H1 (cell line): ENCODE results near the gene SRD5A3. TPM values are rescaled to one million over a fixed set of nuclear protein-coding genes. Genes with fewer than 3 reads are reported as not detected.

Experiments
- CTCF ChIA-PET: fragments of 300-600 bp; sonication (Branson Sonifier 250); formaldehyde crosslinking; loops from one replicate; lab custom pipeline; 2021; ENCODE audit not compliant: partially characterized antibody; lab: Charles Lee
- POLR2A ChIA-PET: fragments of 300-600 bp; sonication (Branson Sonifier 250); formaldehyde crosslinking; loops from one replicate; lab custom pipeline; 2021; ENCODE audit warnings: inconsistent platforms; ENCODE audit not compliant: partially characterized antibody; lab: Charles Lee
- DNase-seq, 2 experiments: peaks; one replicate each; pipeline versions ENCODE4 v3.0.0 to v3.0.0-alpha.2; 2010 to 2022; ENCODE audit warnings: low spot score in 2 of 2, low read depth in 1 of 2, mixed read lengths in 1 of 2
- FAIRE-seq: peaks from 2 replicates; lab custom pipeline; 2011; peaks lifted over from hg19 to GRCh38; lab: Jason Lieb, UNC
- H2AFZ ChIP-seq: 2 replicates; pipeline ENCODE4 v1.8.1; 2012; ENCODE audit warnings: low read length, inconsistent platforms
- H2AK5ac ChIP-seq: 2 replicates; pipeline ENCODE4 v1.6.1; 2013; ENCODE audit warnings: low read depth, low read length
- H2BK120ac ChIP-seq: replicated peaks from 2 replicates; pipeline ENCODE3; 2013; ENCODE audit warnings: low read depth, low read length, inconsistent platforms
- H2BK12ac ChIP-seq: 2 replicates; pipeline ENCODE4 v1.6.1; 2013; ENCODE audit warnings: low read depth, low read length
- H2BK15ac ChIP-seq: 2 replicates; pipeline ENCODE4 v1.6.1; 2013; ENCODE audit warnings: low read length
- H2BK20ac ChIP-seq: 2 replicates; pipeline ENCODE4 v1.6.1; 2013; ENCODE audit warnings: low read length
- H2BK5ac ChIP-seq: 2 replicates; pipeline ENCODE4 v1.6.1; 2013; ENCODE audit warnings: low read depth, low read length
- H3K14ac ChIP-seq: 2 replicates; pipeline ENCODE4 v1.6.1; 2013; ENCODE audit warnings: inconsistent platforms; ENCODE audit not compliant: insufficient read length
- H3K18ac ChIP-seq: 2 replicates; pipeline ENCODE4 v1.6.1; 2013; ENCODE audit warnings: low read length; ENCODE audit errors: extremely low read depth
- H3K23ac ChIP-seq: 2 replicates; pipeline ENCODE4 v1.6.1; 2013; ENCODE audit warnings: inconsistent platforms; ENCODE audit not compliant: insufficient read length
- H3K23me2 ChIP-seq: 2 replicates; pipeline ENCODE4 v1.6.1; 2013; ENCODE audit warnings: low read depth, low read length
- H3K27ac ChIP-seq: 2 replicates; pipeline ENCODE4 v1.6.1; 2011; ENCODE audit warnings: low read depth, low read length, inconsistent platforms
- H3K27me3 ChIP-seq, 4 experiments: replicated peaks in 1 of 4; 1 replicate in 1 of 4; 2 replicates in 3 of 4; pipeline versions ENCODE4 v1.6.1 to v1.8.1; 2011 to 2013; ENCODE audit warnings: low read length in 3 of 4, mild to moderate bottlenecking in 3 of 4, inconsistent platforms in 2 of 4, mixed read lengths in 2 of 4, moderate library complexity in 1 of 4; ENCODE audit not compliant: control insufficient read depth in 3 of 4, insufficient read depth in 3 of 4; ENCODE audit errors: extremely low read depth in 1 of 4
- H3K36me3 ChIP-seq, 4 experiments: 2 replicates each; pipeline versions ENCODE4 v1.6.1 to v1.8.1; 2011 to 2013; ENCODE audit warnings: mild to moderate bottlenecking in 4 of 4, low read length in 3 of 4, moderate library complexity in 2 of 4, control low read depth in 1 of 4, inconsistent platforms in 1 of 4; ENCODE audit not compliant: insufficient read depth in 4 of 4, control insufficient read depth in 2 of 4
- H3K4ac ChIP-seq: replicated peaks from 2 replicates; pipeline ENCODE3; 2013; ENCODE audit warnings: low read length, low read depth, mixed read lengths, inconsistent platforms; ENCODE audit not compliant: insufficient read length
- H3K4me1 ChIP-seq, 4 experiments: replicated peaks in 1 of 4; 1 replicate in 1 of 4; 2 replicates in 3 of 4; pipeline versions ENCODE4 v1.6.1 to v1.8.1; 2011 to 2013; ENCODE audit warnings: low read length in 3 of 4, inconsistent platforms in 2 of 4, mixed read lengths in 1 of 4; ENCODE audit not compliant: insufficient read depth in 4 of 4, control insufficient read depth in 3 of 4
- H3K4me2 ChIP-seq, 2 experiments: 2 replicates each; pipeline versions ENCODE4 v1.6.1 to v1.8.1; 2011 to 2013; ENCODE audit warnings: low read depth in 2 of 2, low read length in 2 of 2, control low read depth in 1 of 2, inconsistent platforms in 1 of 2, mild to moderate bottlenecking in 1 of 2; ENCODE audit not compliant: insufficient read depth in 1 of 2
- H3K4me3 ChIP-seq, 4 experiments: fragments of 200-600, 300-600 bp in 1 of 4; sonication (generic), shearing (Covaris generic), sonication (Bioruptor Twin) in 1 of 4; 2 replicates each; pipeline versions ENCODE4 v1.5.1 to v1.8.1; 2011 to 2016; ENCODE audit warnings: low read length in 4 of 4, low read depth in 3 of 4, control low read depth in 2 of 4, inconsistent platforms in 2 of 4, mild to moderate bottlenecking in 2 of 4, mixed read lengths in 1 of 4, moderate library complexity in 1 of 4; ENCODE audit not compliant: insufficient read depth in 2 of 4; ENCODE audit errors: extremely low read depth in 1 of 4
- H3K56ac ChIP-seq: replicated peaks from 2 replicates; pipeline ENCODE3; 2013; ENCODE audit warnings: low read depth, mild to moderate bottlenecking, mixed read lengths, low read length, inconsistent platforms; ENCODE audit not compliant: insufficient read length
- H3K79me1 ChIP-seq: 2 replicates; pipeline ENCODE4 v1.6.1; 2013; ENCODE audit warnings: low read depth, low read length, control low read depth
- H3K79me2 ChIP-seq, 2 experiments: 2 replicates each; pipeline versions ENCODE4 v1.6.1 to v1.8.1; 2012 to 2013; ENCODE audit warnings: low read length in 2 of 2, mild to moderate bottlenecking in 2 of 2, inconsistent platforms in 1 of 2; ENCODE audit not compliant: insufficient read depth in 2 of 2, control insufficient read depth in 1 of 2
- H3K9ac ChIP-seq, 4 experiments: replicated peaks in 1 of 4; 1 replicate in 1 of 4; 2 replicates in 3 of 4; pipeline versions ENCODE4 v1.6.1 to v1.8.1; 2011 to 2013; ENCODE audit warnings: low read depth in 3 of 4, low read length in 3 of 4, control low read depth in 2 of 4, mild to moderate bottlenecking in 2 of 4, moderate library complexity in 2 of 4, inconsistent platforms in 1 of 4; ENCODE audit errors: extremely low read depth in 1 of 4
- H3K9me3 ChIP-seq, 2 experiments: 2 replicates each; pipeline versions ENCODE4 v1.6.1 to v1.8.1; 2012 to 2013; ENCODE audit warnings: mild to moderate bottlenecking in 2 of 2, moderate library complexity in 2 of 2, control low read depth in 1 of 2, inconsistent platforms in 1 of 2, low read depth in 1 of 2, low read length in 1 of 2, mixed read lengths in 1 of 2; ENCODE audit not compliant: insufficient read depth in 2 of 2
- H4K20me1 ChIP-seq, 2 experiments: replicated peaks in 1 of 2; 2 replicates each; pipeline versions ENCODE3 to v1.8.1; 2011 to 2013; ENCODE audit warnings: inconsistent platforms in 2 of 2, low read length in 2 of 2, mild to moderate bottlenecking in 1 of 2; ENCODE audit not compliant: insufficient read depth in 2 of 2, control insufficient read depth in 1 of 2
- H4K5ac ChIP-seq: 2 replicates; pipeline ENCODE4 v1.6.1; 2013; ENCODE audit warnings: low read length, low read depth, mixed read lengths, inconsistent platforms; ENCODE audit not compliant: insufficient read length
- H4K8ac ChIP-seq: 2 replicates; pipeline ENCODE4 v1.8.0; 2013; ENCODE audit warnings: mild to moderate bottlenecking, moderate library complexity, low read length, inconsistent platforms; ENCODE audit not compliant: insufficient read depth; ENCODE audit errors: extremely low read depth
- H4K91ac ChIP-seq: replicated peaks from 2 replicates; pipeline ENCODE3; 2013; ENCODE audit warnings: low read length, mixed read lengths, inconsistent platforms; ENCODE audit not compliant: insufficient read length
- CEBPB ChIP-seq: IDR thresholded peaks from 2 replicates; pipeline ENCODE4 v1.6.1; 2012; ENCODE audit warnings: low read depth, low read length
- CHD2 ChIP-seq: IDR thresholded peaks from 2 replicates; pipeline ENCODE4 v1.6.1; 2012; ENCODE audit warnings: low read length, improper control_type of control experiment
- HDAC2 ChIP-seq, 2 experiments: fragments of 300-600 bp in 1 of 2; sonication (generic) in 1 of 2; IDR thresholded peaks; 2 replicates each; pipeline ENCODE4 v1.6.1; 2011 to 2012; ENCODE audit warnings: low read depth in 2 of 2, low read length in 2 of 2, mild to moderate bottlenecking in 2 of 2, moderate library complexity in 2 of 2, borderline replicate concordance in 1 of 2, inconsistent platforms in 1 of 2
- NANOG ChIP-seq: IDR thresholded peaks from 2 replicates; pipeline ENCODE4 v1.6.1; 2011; ENCODE audit warnings: low read length, low read depth, mild to moderate bottlenecking, inconsistent platforms; ENCODE audit not compliant: insufficient read depth, poor library complexity, severe bottlenecking
- POLR2A ChIP-seq, 2 experiments: IDR thresholded peaks; 1 replicate in 1 of 2; 2 replicates in 1 of 2; pipeline ENCODE4 v1.6.1; 2011; ENCODE audit warnings: low read depth in 2 of 2, low read length in 2 of 2, mild to moderate bottlenecking in 2 of 2; ENCODE audit errors: control extremely low read depth in 1 of 2
- SIRT6 ChIP-seq: IDR thresholded peaks from one replicate; pipeline ENCODE4 v1.7.1; 2012; ENCODE audit warnings: low read length, inconsistent platforms
- TBP ChIP-seq: IDR thresholded peaks from 2 replicates; pipeline ENCODE4 v1.6.1; 2011; ENCODE audit warnings: low read depth, low read length, improper control_type of control experiment
- YY1 ChIP-seq: IDR thresholded peaks from 2 replicates; pipeline ENCODE4 v1.6.1; 2011; ENCODE audit warnings: low read depth, mild to moderate bottlenecking, low read length
- WGBS, 2 experiments: shearing (Covaris generic) in 1 of 2; methylation state at CpG; one replicate each; pipeline versions ENCODE4 v1.1.6 to v1.1.7; 2013 to 2015; ENCODE audit warnings: low lambda C conversion rate in 2 of 2, mixed read lengths in 2 of 2, inconsistent platforms in 1 of 2, low coverage in 1 of 2, missing lambda C conversion rate in 1 of 2; ENCODE audit not compliant: insufficient replicate concordance in 2 of 2, insufficient coverage in 1 of 2, insufficient read length in 1 of 2; ENCODE audit errors: extremely low coverage in 1 of 2, missing lambda C conversion rate in 1 of 2; 5-methylcytosine and 5-hydroxymethylcytosine counted together
- polyA plus RNA-seq, 7 experiments: library from polyadenylated mRNA; depleted of rRNA in 3 of 7; stranded (reverse) in 5 of 7; unstranded in 2 of 7; fragments of >200 nt in 5 of 7; fragments of 200-250 nt in 2 of 7; gene quantifications; 1 replicate in 5 of 7; 2 replicates in 1 of 7; 4 replicates in 1 of 7; pipeline versions ENCODE4 v1.2.1 to v1.2.3, GENCODE V29; 2011 to 2013; ENCODE audit warnings: missing spikeins in 2 of 7, mixed read lengths in 2 of 7
- total RNA-seq: library from RNA; stranded (reverse); fragmentation: NEBNext Ultra II Directional; extraction: Animal tissue kit (Norgen Biotek cat#: 25700); gene quantifications from 2 replicates; pipeline ENCODE4 v1.2.1, GENCODE V29; 2021
- TF ChIP-seq, protein P1 (sequence below): IDR thresholded peaks from 2 replicates; pipeline ENCODE4 v1.6.1; 2012; ENCODE audit warnings: inconsistent platforms
- TF ChIP-seq, protein P2 (sequence below): IDR thresholded peaks from 2 replicates; pipeline ENCODE4 v1.6.1; 2012; ENCODE audit warnings: inconsistent platforms

The SRD5A3 gene
- total and polyA plus RNA-seq, 2 of the 8 experiments (the other 6 are each of a cell fraction or from before 2014, with no cell fraction given) = 19.6 to 34.6 TPM

DNA sequence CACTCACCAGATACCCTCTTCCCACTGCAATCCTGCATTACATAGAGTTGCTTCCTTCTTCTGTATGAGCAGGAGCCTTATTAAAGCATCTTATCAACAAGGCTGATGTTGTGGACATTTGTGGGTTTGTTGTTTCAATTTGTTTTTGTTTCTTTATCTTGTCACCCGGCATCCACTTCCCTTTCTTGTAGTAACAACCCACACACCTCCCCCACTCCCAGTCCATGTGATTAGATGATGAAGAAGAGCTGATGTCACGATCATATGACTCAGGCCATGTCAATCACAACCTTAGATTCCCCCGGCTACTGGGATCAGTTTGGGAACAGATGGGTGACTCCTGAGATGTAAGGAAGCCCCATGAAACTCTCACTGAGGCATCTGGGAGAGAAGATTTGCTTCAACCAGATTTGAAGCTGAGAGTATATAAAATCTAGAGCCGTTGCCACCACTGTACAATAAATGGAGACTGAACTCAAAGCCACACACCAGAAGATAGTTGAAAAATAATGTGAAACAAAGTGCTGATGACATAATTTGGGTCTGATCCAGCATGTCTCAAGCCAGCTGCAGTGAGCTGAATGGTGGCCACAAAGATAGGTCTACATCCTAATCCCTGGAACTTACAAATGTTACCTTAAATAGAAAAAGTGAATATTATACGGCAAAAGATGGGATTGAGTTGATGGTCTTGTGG lies 34.1 kb upstream of the SRD5A3 start:
- no peak overlapping the region for H3K18ac ChIP-seq
- FAIRE-seq (no peak), DNase-seq (no peak)
- H3K23me2 ChIP-seq = no peaks in the 10 kb centered on the region
- POLR2A ChIA-PET = no interaction called here
- H3K9ac ChIP-seq = no peak overlapping the region
- CTCF ChIA-PET = interaction anchor here (0.6 to 4.0 kb wide), 29 partner anchors 8 to 531 kb away, joined by 3 to 40 read pairs (median 4); partner anchors contain the start of gene KDR
- H2AK5ac ChIP-seq = no peak overlapping the region
- no peaks in the 10 kb centered on the region for H3K79me1 ChIP-seq
- 83% methylated on average over 5 of the region's 5 CpGs; no CpG with 5 or more reads in 1 of the 2 experiments for WGBS, 2 experiments
- no peak overlapping the region for H2BK12ac ChIP-seq
- no peak overlapping the region for H2AFZ ChIP-seq
- H4K5ac ChIP-seq = no peak overlapping the region
- H2BK5ac ChIP-seq = no peak overlapping the region
- no peak overlapping the region for H3K4ac ChIP-seq
- no peaks in the 10 kb centered on the region for H3K9me3 ChIP-seq
- no peak overlapping the region for H2BK120ac ChIP-seq
- H3K4me1 ChIP-seq = no peaks in the 10 kb centered on the region
- no peak overlapping the region for H3K4me2 ChIP-seq
- H3K4me3 ChIP-seq = no peak overlapping the region
- H4K91ac ChIP-seq = no peak overlapping the region
- no peak overlapping the region for H3K14ac ChIP-seq
- peak overlapping the region; percentile 92; the same call in 1 of the 2 replicates for H2BK20ac ChIP-seq
- no peak overlapping the region for H4K8ac ChIP-seq
- no peak overlapping the region for H3K56ac ChIP-seq
- H2BK15ac ChIP-seq = no peak overlapping the region
- no peaks in the 10 kb centered on the region for H3K79me2 ChIP-seq
- H3K36me3 ChIP-seq = no peaks in the 10 kb centered on the region; a peak in 1 of 8 replicates
- no peak overlapping the region for H3K23ac ChIP-seq
- no peaks in the 10 kb centered on the region for H3K27me3 ChIP-seq
- H3K27ac ChIP-seq = no peak overlapping the region
- H4K20me1 ChIP-seq = no peaks in the 10 kb centered on the region
- no peak for TF ChIP-seq SIRT6
- TF ChIP-seq, protein P1, sequence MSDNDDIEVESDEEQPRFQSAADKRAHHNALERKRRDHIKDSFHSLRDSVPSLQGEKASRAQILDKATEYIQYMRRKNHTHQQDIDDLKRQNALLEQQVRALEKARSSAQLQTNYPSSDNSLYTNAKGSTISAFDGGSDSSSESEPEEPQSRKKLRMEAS = no peak
- TF ChIP-seq NANOG = no peak
- TF ChIP-seq TBP = no peak
- no peak for TF ChIP-seq HDAC2 (IDR thresholded peaks at IDR 0.05; ENCODE audit: borderline replicate concordance in 1 of 2, low read depth in 2 of 2, low read length in 2 of 2)
- TF ChIP-seq YY1 = no peak
- TF ChIP-seq, protein P2, sequence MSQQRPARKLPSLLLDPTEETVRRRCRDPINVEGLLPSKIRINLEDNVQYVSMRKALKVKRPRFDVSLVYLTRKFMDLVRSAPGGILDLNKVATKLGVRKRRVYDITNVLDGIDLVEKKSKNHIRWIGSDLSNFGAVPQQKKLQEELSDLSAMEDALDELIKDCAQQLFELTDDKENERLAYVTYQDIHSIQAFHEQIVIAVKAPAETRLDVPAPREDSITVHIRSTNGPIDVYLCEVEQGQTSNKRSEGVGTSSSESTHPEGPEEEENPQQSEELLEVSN = no peak
- no peak for TF ChIP-seq CHD2
- no peak for TF ChIP-seq CEBPB
- no peak for TF ChIP-seq POLR2A (IDR thresholded peaks at IDR 0.05; ENCODE audit: control extremely low read depth in 1 of 2, low read depth in 2 of 2, low read length in 2 of 2)
